HG03108 (cell line): ENCODE data around the gene WNT7B.

Experiments used
- ATAC-seq: cut with Tn5 transposase; IDR thresholded peaks from one replicate; pipeline ENCODE4 v1.9.1; 2021; ENCODE audit warnings: moderate library complexity; ENCODE audit not compliant: unreplicated experiment

The WNT7B gene

GRCh38 chr22:45914309-45914708 lies 62.7 kb downstream of the WNT7B start:
- ATAC-seq: no peak

GRCh38 chr22:45912910-45913309 lies 64.1 kb downstream of the WNT7B start:
- no peak for ATAC-seq

DNA sequence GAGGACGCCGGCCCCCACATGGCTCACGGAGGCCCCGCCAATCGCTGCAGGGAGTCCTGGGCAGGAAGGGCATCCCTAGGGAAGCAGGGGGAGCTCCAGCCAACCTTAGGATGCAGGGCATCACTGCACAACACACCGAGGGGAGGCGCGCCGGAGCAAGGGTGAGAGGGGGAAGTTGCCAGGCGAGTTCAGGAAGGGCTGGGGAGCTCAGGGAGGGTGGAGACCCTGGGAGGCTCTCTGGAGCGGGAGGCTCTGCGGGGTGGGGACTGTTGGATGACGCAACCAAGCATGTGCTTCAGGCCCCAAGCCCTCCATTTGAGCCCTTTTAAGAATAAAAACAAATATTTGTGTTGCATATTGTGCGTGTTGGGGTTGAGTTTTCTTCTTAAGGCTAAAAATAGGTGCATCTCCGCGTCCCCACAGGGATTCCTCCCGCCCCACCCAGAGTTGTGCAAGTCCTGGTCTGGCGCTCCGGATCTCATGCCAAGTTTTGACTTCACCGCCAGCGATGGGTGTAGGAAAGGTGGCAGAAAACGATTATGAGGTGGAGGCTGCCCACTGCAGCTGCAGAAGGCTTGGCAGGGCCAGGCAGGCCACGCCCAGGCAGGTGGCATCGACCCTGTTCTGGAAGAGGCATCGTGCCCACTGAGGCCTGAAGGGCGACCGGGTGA lies 65.2 kb downstream of the WNT7B start:
- no peak for ATAC-seq

GRCh38 chr22:45910928-45911467 lies 66.0 kb downstream of the WNT7B start:
- ATAC-seq: no peak

GRCh38 chr22:45908961-45909360 lies 68.0 kb downstream of the WNT7B start:
- no peak for ATAC-seq

DNA sequence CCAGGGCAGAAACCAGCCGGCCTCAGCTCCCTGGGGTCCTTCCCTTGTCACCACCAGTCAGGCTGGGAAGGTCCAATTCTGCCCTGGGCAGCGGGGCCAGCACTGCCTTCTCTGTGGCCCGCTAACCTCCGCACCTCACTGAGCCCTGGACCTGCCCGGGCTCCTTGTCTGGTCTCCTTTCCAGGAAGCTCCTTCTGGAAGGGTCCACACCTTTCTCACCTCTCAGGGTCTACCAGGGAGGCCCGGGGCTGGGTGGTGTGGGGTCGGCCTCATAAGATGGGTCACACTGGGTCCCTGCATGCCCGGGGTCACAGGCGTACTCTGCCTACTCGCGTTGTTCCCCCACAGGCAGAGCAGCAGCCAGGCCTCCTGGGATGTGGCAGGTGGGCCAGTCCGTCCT lies 69.0 kb downstream of the WNT7B start:
- ATAC-seq: no peak

DNA sequence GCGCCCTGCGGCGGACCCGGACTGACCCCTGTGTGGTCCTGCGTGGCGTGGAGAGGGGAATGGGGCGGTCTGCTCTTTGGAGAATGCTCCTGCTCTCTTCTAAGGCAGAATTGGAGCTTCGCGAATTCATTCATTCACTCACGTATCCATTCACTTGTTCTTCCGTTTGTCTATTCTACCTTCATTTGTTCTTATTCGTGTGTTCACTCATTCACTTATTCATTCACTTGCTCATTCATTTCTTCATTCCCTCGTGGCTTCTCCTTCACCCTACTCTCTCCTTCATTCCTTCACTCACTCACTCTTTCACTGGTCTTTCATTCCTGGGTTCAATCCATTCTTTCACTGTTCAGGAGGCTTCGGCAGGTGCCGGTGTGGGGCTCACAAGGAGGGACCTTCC lies 69.6 kb downstream of the WNT7B start:
- ATAC-seq: no peak

DNA sequence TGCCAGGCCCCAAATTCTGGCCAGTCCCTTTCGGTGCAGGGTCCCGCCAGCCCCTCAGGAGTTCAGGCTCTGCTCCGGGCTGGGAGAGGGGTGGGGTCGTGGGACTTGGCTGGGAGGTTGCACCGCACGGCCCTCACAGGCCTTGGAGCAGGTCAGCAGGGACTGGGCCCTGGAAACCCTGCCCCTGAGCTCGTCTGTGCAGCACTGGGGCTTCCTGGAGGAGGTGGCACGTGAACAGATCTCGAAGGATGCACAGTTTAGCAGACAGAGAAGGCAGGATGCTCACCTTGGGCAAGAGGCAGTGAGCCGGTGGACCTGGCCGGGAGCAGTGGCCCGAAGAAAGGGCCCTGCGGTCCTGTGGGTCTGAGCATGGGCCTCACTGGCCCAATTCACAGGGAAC lies 70.0 kb downstream of the WNT7B start:
- ATAC-seq: no peak

GRCh38 chr22:45905924-45906865 lies 70.8 kb downstream of the WNT7B start:
- no peak for ATAC-seq

GRCh38 chr22:45905326-45905923 lies 71.5 kb downstream of the WNT7B start:
- ATAC-seq: no peak

GRCh38 chr22:45904236-45904635 lies 72.7 kb downstream of the WNT7B start:
- ATAC-seq: no peak

GRCh38 chr22:45903355-45904135 lies 73.4 kb downstream of the WNT7B start:
- ATAC-seq: no peak

DNA sequence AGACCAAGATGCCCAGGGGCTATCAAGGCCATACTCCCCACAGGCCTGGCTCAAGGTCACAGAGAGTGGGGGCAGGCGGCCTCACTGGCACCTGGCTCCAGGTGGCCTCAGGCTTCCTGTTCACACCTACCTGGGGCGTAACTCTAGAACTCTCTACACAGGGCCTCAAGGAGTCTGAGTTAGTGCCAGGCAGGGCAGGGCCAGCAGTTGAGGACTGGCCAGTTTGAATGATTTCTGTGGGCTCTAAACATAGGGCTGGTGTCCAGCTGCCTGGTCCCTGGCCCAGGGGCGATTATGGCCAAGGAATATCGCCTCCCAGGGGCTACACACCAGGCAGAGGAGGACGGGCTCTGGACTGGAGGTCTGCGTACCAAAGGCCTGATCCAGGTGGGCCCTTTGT lies 79.2 kb downstream of the WNT7B start:
- no peak for ATAC-seq

DNA sequence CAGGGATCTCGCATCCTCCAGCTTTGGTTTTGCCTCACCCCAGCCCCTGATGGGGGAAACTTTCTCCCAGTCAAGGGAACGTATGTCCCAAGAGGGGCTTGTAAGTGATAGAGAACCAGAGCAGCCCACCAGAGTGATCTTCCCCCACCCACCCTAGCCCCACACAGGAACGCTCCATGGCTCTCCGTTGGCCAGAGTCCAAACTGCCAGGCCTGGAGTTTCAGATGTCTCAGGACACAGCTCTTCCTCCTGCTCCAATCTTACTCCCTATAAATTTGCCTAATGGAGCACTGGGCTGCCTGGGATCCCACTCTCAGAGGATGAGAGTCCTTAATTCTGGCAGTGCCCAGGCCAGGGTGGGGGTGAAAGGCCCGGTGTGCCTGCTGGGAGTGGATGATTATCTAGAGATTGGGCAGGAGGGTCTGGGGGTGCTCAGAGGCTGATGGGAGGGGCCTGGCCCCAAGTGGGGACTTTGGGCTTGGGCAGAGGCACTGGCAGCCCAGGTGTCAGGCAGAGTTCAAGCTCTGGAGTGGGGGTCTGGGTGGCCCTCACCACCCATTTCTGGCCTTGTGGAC lies 79.9 kb downstream of the WNT7B start:
- ATAC-seq: no peak

DNA sequence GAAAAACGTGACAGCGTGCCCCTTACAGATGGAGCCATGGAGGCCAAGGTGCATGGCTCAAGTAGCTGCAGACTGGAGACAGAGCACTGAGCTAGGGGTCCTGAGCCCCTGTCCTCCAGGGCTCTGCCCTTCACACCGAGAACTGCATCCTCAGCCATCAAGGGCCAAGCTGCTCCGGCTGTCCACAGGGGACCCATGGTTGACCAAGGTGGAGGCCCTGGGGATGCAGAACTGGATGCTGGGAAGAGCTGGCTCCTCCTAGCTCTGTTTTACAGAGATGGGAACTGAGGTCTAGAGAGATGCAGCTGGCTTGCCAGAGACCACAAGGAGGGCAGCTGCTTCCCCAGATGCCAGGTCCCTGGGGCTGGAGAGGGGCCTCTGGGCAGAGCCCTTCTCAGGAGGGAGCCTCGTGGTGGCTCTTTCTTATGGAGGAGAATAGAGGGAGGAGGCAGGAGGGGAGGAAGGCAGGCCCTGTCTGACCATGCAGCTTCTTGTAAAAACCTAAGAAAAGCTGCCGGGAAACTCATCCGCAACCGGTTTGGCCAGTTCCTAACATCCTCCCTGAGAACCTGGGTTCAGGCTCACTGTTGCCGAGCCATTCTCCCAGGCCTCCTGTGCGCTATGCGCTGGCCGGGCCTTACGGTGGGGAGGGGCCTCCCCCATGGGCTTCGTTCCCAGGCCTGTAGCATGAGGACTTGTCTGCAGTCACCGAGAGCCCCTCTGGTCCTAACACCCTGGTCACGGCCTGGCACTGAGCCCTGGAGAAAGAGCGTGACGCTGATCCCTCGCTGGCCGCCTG lies 80.6 kb downstream of the WNT7B start:
- no peak for ATAC-seq

DNA sequence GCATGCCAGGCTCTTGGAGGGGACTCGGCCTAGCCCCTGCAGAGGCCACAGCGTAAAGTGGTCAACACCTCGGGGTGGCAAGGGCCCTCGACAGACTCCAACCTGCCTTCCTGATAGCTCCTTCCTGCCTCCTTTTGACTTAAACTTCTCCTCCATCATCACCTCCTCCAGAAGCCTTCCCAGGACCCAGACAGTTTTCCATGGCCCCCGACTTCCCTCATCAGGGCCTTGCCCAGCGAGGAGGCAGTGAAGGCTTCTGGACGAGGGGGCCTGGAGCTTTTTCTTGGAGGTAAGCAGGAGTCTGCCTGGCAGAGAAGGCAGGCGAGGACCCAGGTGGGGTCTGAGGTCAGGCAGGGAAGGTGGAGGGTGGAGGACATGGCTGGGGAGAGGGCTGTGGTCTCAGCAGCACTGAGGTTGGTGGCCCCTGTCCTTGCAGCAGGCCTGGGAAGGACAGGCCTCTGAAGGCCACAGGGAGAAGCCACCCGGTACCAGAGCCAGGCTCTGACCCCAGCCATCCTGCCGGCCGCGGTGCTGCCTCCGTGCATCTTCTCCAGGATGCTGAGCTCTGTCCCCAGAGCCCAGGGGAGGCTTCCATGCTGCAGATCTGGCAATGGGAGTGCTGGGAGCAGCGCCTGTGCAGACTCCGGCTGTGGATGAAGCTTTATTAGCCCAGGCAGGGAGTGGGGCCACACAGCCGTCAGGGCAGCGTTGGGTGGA lies 81.4 kb downstream of the WNT7B start:
- ATAC-seq: no peak

DNA sequence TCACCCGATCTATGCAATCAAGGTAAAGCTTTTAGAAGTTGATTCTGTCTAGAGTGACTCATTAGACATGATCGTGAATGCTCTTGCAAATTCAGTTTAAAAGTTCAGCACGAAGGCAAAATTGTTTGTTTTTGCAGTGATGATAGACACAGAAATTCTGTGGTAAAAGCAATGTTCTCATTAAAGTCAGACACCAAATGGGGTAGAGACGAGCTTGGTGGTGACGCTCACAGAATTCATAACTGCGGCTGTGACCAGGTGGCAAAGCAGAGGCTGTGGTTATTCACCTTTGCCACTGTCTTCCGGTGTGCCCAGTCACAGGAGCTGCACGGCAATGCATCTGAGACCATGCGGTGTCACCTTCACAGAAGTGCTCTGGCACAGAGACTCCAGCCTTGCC lies 83.4 kb downstream of the WNT7B start:
- ATAC-seq: no peak

- no peak for ATAC-seq
Measured at GRCh38 chr22:45892681-45893461, 84.1 kb downstream of the WNT7B start.
